Tongue (tissue), 2 donors: ENCODE measurements around the gene SLC41A3. TPM values are rescaled to one million over a fixed set of nuclear protein-coding genes. Genes with fewer than 3 reads are reported as not detected.
A peak's percentile ranks its signal among the peaks of the same experiment; 100 is the strongest.
"Not testable (repeated sequence)": the region's sequence is repeated elsewhere in the genome, so short reads cannot be mapped to it uniquely, and the experiment has no call there.

Source experiments
- DNase-seq: peaks from one replicate; pipeline ENCODE4 v3.0.0-alpha.2; 2015
- total RNA-seq: library from RNA; depleted of rRNA; stranded (reverse); fragments of >200 nt; gene quantifications from one replicate; pipeline ENCODE4 v1.2.3, GENCODE V29; 2014

SLC41A3 gene
- total RNA-seq, 1 donor from 2014 or later: 68.9 TPM

GRCh38 chr3:126082362-126083137, 1.4 kb downstream of the SLC41A3 start:
- DNase-seq: no peak

DNA sequence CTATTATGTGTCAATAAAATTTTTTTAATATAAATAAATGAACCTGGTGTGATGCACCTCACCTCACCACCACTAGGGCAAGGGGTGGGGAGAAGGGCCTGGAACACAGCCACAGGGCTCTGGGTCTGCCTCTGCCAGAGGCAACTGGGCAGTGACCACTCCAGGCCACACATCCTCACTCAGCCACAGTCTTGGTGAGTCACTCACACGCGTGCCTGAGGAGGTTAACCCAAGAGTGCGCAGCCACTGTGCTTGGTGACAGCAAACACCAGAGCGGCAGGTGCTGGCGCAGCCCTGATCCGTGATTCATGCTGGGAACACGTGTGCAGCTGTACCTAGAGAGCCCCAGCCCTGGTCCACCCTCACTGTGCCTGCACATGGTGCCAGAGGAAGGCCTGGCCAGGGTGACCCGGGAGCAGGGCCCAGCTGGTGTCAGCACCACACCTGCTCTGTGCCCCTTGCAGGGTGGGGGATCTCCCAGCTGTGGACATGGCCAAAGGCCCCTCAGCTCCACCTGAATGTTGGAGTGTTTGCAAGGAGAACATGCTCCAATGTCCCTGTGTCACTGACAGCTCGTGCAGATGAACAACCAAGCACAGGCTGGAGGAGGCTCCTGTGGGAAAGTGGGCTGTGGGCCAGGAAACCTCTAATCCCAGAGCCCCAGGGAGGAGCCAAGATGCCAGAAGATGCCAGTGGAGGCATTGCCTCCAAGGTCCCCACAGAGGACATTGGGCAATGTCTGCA, 2.1 kb downstream of the SLC41A3 start:
- peak; percentile 33 for DNase-seq

DNA sequence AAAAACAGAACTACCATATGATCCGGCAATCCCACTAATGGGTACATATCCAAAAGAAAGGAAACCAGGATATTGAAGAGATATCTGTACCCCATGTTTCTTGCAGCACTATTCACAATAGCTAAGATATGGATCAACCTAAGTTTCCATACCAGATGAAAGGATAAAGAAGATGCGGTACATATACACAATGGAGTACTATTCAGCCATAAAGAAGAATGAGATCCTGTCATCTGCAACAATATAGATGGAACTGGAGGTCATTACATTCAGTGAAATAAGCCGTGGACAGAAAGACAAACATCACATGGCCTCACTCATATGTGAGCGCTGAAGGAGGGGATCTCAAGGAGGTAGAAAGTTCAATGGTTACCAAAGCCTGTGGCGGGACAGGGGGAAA, 3.0 kb downstream of the SLC41A3 start:
- no peak for DNase-seq

DNA sequence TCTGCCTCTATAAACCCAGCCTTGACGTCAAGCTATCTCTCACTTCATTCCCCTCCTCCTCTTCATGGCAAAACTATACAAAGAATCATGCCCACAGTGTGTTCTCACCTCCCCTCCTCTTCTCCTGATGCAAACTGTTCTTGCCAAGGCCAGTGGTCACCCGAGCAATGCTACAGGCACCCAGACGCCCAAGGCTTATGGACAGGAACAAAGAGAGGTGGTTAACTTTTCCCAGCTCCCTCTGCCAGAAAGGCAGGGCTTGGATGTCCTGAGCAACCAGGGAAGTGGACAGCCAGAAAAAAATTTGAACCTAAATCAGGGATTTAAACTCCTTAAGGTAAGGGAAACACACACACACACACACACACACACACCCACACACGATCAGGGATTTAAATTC, 5.1 kb downstream of the SLC41A3 start:
- no peak for DNase-seq

DNA sequence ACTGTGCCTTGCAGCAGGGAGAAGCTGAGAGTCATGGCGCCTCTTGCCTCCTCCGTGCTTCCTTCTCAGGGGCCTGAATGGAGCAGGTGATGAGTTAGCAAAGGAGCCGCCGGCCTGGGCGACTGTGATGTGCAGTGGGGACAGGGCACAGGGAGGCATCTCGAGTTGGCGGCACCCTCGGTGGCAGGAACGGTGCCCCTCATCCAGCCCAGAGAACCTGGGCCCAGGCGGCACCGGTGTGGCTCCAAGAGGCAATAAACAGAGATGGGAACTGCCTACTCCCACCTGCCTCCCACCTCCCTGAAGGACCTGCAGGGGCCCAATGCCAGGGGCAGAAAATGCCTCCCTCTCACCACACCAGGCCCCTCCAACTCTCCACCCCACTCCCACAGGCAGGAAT, 6.2 kb downstream of the SLC41A3 start:
- DNase-seq: no peak

DNA sequence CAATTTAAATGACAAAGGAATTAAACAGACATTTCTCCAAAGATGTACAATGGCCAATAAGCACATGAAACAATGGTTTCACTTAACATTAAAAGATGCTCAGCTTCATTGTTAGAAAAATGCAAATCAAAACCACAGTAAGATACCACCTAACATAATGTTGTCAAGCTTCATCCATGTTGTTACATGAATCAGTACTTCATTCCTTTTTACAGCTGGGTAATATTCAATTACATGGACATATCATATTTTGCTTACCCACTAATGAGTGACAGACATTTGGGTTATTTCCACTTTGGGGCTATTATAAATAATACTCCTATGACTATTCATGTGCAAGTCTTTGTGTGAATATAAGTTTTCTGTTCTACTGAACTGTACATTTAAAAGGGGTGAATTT, 7.8 kb downstream of the SLC41A3 start:
- no peak for DNase-seq

DNA sequence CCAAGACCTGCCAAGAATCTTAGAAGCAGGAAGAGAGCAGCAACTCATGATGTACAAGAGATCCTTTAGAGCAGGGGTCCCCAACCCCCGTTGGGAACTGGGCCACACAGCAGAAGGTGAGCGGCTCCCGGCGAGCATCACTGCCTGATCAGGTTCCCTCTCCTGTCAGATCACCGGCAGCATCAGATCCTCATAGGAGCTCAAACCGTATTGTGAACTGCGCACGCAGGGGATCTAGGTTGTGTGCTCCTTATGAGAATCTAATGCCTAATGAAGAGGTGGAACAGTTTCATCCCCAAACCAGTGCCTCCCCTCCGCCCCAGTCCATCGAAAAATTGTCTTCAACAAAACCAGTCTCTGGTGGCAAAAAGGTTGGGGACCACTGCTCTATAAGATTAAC, 13.8 kb downstream of the SLC41A3 start:
- DNase-seq: no peak

DNA sequence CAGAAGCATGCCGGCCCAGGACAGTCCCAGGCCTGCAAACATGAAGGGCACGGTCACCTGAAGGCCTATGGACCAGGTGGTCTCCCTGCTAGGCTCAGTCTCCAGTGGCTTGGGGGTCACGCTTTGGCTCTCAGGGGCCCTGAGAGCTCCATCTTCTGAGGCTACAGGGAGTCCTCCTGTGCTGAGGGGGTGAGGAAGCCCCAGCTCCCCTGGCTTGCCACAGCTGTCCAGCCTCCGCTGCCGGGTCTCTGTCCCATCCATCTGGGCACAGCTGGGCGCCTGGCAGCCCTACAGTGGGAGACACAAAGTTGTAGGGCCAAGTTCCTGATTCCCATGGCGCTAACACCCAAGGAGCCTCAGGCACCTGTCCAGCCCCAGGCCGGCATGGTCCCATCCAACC, 16.0 kb downstream of the SLC41A3 start:
- no peak for DNase-seq

DNA sequence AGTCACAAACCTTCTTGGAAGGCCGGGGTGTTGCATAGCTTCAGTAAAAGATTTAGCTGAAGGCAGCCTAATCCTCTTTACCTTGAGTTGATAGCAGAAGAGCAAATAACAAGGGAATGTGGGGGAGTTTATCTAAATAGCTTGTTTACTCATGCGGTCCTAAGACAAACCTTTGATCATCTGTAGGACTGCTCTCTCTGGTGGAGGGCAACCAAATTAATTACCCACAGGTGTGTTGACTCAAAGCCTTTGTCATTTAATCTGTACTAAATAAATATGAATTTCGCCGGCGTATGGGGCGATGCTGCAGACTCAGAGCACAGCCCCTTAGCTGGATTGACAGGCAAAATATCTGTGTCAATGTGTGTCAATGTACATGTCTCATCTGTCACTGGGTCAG, 17.2 kb downstream of the SLC41A3 start:
- not testable (repeated sequence) for DNase-seq

DNA sequence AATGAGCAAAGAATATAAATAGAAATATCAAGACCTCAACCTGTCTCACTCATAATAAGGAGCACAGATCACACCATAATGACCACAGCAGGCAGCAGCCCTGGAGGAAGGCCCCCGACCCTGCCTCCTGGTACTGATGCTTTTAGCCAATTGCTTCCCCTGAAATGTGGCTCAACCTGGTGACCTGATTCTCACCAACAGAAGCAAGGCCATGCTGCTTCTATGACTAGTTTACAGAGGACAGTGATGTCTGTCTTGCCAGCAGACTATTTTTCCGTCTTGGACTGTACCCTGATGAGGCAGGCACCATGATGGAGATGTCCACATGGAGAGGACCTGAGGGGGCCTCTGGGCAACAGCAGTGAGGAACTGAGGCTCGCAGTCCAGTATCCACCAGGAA, 18.0 kb downstream of the SLC41A3 start:
- no peak for DNase-seq

GRCh38 chr3:126064627-126065258, 19.2 kb downstream of the SLC41A3 start:
- peak; percentile 35 for DNase-seq

GRCh38 chr3:126063358-126063965, 20.5 kb downstream of the SLC41A3 start:
- DNase-seq: no peak

- DNase-seq: no peak
These were observed 22.5 kb downstream of the SLC41A3 start for GRCh38 chr3:126061301-126062032.

DNA sequence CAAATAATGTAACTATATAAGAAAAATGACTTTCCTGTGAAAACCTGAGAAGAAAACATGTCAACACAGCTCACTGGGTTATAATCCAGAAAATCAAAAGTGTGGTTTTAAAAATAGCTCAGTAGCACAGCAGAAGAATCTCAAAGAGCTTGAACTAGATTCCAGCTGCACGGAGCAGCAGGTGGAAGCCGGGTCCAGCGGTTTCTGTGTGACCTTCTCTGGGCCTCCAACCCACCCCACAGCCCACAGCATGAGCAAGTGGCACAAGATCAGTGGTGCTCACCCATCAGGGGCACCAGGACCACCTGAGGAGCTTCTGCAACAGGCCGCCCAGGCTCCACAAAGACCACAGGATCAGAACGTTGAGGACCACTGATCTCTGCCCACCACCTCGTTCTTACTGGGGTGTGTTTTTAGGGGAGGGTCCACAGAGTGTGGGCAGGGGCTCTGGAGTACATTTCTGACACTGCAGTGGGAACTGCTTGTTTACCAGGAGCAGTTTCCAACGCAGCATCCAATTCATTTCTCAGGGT, 23.2 kb downstream of the SLC41A3 start:
- peak; percentile 36 for DNase-seq

DNA sequence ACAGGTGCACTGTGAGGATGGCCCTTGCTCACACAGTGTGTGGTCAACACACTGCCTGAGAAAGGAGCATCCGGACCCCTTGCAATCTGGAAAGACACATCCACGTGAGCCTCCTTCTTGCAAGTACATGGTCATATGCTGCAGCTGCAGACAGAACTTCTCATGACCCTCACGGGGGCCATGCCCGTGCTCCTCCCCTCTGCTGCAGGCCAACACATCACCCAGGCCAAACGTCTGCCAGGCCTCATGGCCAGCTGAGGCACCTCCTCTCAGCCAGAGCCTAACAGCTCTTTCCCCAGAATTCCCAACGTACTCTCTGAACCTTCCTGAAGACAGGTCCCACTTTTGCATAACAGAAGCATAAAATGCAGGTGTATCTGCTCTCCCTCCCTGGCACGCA, 25.3 kb downstream of the SLC41A3 start:
- DNase-seq: no peak

DNA sequence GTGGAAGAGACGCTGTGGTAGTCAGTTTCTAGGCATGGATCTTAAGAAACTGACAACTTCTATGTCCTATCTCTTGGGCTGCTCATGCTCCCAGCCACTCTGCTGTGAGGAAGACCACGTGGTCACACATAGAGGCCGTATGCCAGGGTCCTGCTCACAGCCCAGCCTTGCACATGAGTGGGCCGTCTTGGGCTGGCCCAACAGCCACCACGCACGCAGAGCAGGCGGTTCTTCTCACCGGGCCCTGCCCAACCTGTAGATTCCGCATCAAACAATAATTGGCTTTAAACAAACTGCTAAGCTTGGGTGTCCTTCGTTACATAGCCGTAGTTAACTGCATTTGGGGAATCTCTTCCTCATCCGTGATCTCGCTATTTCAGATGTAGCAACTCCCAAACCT, 26.0 kb downstream of the SLC41A3 start:
- DNase-seq: no peak

- DNase-seq: no peak
These were observed 26.5 kb downstream of the SLC41A3 start for GRCh38 chr3:126057501-126057819.

DNA sequence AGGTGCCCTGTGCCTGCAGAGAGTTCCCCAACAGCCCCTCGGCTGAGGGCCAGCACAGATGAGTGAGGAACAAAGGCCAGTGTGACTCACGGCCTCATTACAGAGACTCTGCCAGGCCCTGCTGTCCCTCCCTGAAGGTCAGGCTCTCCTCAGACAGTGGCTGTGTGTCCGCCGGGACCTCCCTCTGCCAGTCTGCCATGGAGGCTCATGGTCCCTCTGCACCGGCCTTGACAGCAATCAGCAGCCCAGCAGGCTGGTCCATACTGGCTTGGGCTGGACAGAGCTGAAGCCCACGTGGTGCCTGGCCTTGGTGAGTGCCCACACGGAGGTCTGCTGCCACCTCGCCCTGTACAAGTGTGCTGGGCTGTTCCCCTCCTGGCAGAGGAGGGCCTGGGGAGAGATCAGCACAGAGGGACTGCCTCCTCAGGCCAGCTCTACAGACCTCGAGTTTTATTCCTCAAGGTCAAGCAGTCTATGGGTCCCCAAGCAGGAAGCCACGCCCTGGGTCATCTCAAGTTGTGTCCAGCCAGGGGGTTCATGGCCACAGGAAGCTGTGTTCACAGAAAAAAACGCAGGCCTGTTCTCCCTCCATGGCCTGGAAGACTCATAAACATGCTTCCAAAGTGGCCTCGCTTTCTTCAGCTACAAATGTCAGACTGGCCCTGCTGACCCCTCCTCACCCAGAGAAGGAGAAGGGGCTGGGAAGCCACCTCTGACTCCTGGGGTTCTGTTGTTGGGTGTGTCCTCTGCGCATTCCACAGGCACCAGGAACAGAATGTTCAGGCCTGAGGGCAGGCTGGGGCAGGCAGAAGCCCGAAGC, 27.0 kb downstream of the SLC41A3 start:
- no peak for DNase-seq

DNA sequence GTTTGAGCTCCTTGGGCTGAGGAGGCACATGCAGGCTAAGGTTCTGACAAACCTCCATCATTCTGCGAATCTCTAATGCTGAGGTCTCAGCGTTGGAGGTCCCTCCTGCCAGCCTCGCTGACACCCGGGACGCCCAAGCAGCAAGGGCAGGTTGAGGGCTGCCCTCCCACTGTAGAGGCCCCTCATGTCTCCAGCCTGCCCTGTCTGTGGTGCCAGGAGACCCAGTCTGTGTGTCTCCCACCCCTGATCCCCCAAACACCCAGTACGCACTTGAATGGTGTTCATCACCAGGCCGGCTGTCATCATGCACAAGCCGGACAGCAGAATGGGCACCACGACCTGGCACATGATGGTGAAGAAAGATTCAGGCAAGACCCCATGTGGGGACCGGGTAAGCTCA, 27.8 kb downstream of the SLC41A3 start:
- no peak for DNase-seq

DNA sequence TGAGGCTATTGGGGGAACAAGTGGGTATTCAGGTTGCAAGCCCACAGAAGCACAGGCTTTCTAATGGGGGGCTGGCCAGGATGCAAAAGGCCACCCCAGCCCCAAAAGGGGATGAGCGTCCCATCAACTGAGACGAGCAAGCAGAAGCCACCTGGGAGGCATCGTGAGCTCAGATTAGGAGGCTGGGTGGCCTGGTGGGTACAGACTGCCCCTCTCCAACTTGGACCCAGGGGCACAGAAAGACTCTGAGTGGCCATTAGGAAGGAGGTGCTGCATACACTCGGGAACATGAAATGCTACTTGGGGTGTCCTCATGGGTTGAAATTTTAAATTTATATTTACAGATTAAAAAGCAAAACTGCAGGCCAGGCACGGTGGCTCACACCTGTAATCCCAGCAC, 29.1 kb downstream of the SLC41A3 start:
- no peak for DNase-seq

DNA sequence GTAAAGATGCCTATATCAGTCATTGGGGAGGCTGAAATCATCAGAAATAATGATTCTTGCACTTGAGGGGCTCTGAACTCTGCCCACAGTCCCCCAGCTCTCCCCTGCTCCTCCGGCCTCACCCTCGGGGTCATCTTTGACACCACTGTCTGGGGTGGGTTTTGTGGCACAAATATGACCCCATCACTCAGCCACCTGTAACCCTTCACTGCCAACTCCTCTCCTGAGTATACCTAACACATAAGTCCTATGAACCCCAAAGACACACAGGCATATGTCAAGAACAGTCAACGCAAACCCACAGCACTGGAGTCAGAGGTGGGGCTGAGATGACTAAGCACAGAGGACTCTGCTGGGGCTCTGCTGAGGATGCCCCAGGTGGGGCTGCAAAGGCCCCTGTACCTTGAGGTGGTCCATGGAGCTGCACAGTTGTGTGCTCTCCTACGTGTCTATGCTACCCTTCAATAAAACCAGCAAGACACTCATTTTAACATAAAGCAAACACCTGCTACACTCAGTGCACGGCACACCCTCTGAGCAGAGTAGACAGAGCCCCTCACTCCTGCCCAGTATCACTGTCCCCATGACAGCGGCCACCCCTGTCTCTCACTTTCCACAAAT, 29.9 kb downstream of the SLC41A3 start:
- no peak for DNase-seq
